OCI-LY3 (cell line): Measurements from ENCODE around the gene STIM1.

Experiments used
- H2AFZ ChIP-seq: fragments of 200-600, 300-600 bp; shearing (Covaris generic); 2 replicates; pipeline ENCODE4 v1.6.0; 2014; ENCODE audit warnings: antibody characterized with exemption, low read depth, low read length
- H3K27ac ChIP-seq: fragments of 200-600, 300-600 bp; sonication (generic); 2 replicates; pipeline ENCODE4 v1.5.1; 2014; ENCODE audit warnings: mild to moderate bottlenecking, low read length, moderate library complexity, mixed read lengths
- H3K27me3 ChIP-seq: fragments of 200-600, 300-600 bp; sonication (generic); 2 replicates; pipeline ENCODE4 v1.6.1; 2014; ENCODE audit warnings: low read depth, low read length, mixed read lengths
- H3K36me3 ChIP-seq: fragments of 200-600, 300-600 bp; sonication (generic); replicated peaks from 2 replicates; pipeline ENCODE3; 2014; ENCODE audit warnings: low read depth, low read length, mixed read lengths
- H3K4me1 ChIP-seq: fragments of 300-600, 200-600 bp; sonication (generic); 2 replicates; pipeline ENCODE4 v1.6.1; 2014; ENCODE audit warnings: low read length, mixed read lengths
- H3K4me2 ChIP-seq: fragments of 200-600, 300-600 bp; sonication (generic); 2 replicates; pipeline ENCODE4 v1.6.1; 2014; ENCODE audit warnings: low read length, mixed read lengths
- H3K4me3 ChIP-seq: fragments of 300-600, 200-600 bp; sonication (generic); 2 replicates; pipeline ENCODE4 v1.5.1; 2014; ENCODE audit warnings: antibody characterized with exemption, mild to moderate bottlenecking, low read length, moderate library complexity
- H3K79me2 ChIP-seq: fragments of 300-600, 200-600 bp; shearing (Covaris generic); 2 replicates; pipeline ENCODE4 v1.6.1; 2014; ENCODE audit warnings: mild to moderate bottlenecking, low read length, mixed read lengths
- H3K9ac ChIP-seq: fragments of 300-600, 200-600 bp; shearing (Covaris generic); 2 replicates; pipeline ENCODE4 v1.6.0; 2014; ENCODE audit warnings: mild to moderate bottlenecking, low read length, moderate library complexity
- H3K9me3 ChIP-seq: fragments of 200-600, 300-600 bp; shearing (Covaris generic); 2 replicates; pipeline ENCODE4 v1.6.1; 2014; ENCODE audit warnings: low read length, mixed read lengths; ENCODE audit not compliant: insufficient read depth
- H4K20me1 ChIP-seq: fragments of 200-600, 300-600 bp; sonication (generic); 2 replicates; pipeline ENCODE4 v1.6.1; 2016; ENCODE audit warnings: low read length, mixed read lengths; ENCODE audit not compliant: insufficient read depth
- CTCF ChIP-seq: fragments of 200-600, 300-600 bp; sonication (generic); IDR thresholded peaks from 2 replicates; pipeline ENCODE4 v1.5.1; 2014; ENCODE audit warnings: antibody characterized with exemption, low read length, low read depth
- EZH2phosphoT487 ChIP-seq: fragments of 200-600 bp; shearing (Covaris generic); IDR thresholded peaks from 2 replicates; pipeline ENCODE4 v1.6.1; 2018; ENCODE audit warnings: antibody characterized with exemption, mixed run types, low read depth

STIM1 gene

GRCh38 chr11:3849297-3849874, 6.1 kb upstream of the STIM1 start:
- H3K79me2 ChIP-seq: no peaks in the 10 kb centered on the region

GRCh38 chr11:3853545-3853842, 2.0 kb upstream of the STIM1 start:
- Histone ChIP-seq H3K27me3 (peaks cover 2% of the 10 kb centered on the region), H3K36me3 (no peaks in the 10 kb centered on the region), H3K4me3 (peak overlapping the region; percentile 94), H3K79me2 (peaks cover 29% of the 10 kb centered on the region), H3K4me2 (peak overlapping the region; percentile 84), H3K9ac (peak overlapping the region; percentile 84), H3K27ac (peak overlapping the region; percentile 93), H2AFZ (peak overlapping the region; percentile 85; the same call in 1 of the 2 replicates), H3K9me3 (no peaks in the 10 kb centered on the region), H3K4me1 (peaks cover 40% of the 10 kb centered on the region), H4K20me1 (no peaks in the 10 kb centered on the region)
- TF ChIP-seq CTCF: no peak

More at GRCh38 chr11:3849297-3849874, 6.1 kb upstream of the STIM1 start:
- no peak overlapping the region for H3K27ac ChIP-seq
- H3K4me1 ChIP-seq: peaks cover 19% of the 10 kb centered on the region
- no peaks in the 10 kb centered on the region for H3K9me3 ChIP-seq
- H4K20me1 ChIP-seq: no peaks in the 10 kb centered on the region
- H3K9ac ChIP-seq: no peak overlapping the region
- peaks cover 8% of the 10 kb centered on the region for H3K27me3 ChIP-seq
- no peak overlapping the region for H3K4me2 ChIP-seq
- H3K36me3 ChIP-seq: no peaks in the 10 kb centered on the region
- no peak overlapping the region for H2AFZ ChIP-seq
- H3K4me3 ChIP-seq: no peak overlapping the region
- peak; percentile 76 for TF ChIP-seq CTCF
- TF ChIP-seq EZH2phosphoT487: no peak

GRCh38 chr11:3853899-3854659, 1.4 kb upstream of the STIM1 start:
- Histone ChIP-seq H3K9me3 (no peaks in the 10 kb centered on the region), H3K79me2 (peaks cover 30% of the 10 kb centered on the region), H2AFZ (peak overlapping the region; percentile 85), H3K4me1 (peaks cover 40% of the 10 kb centered on the region), H3K27me3 (no peaks in the 10 kb centered on the region), H3K36me3 (no peaks in the 10 kb centered on the region), H3K4me2 (peak overlapping the region; percentile 84), H3K4me3 (peak overlapping the region; percentile 94), H3K9ac (peak overlapping the region; percentile 84), H4K20me1 (no peaks in the 10 kb centered on the region), H3K27ac (peak overlapping the region; percentile 93)
- TF ChIP-seq EZH2phosphoT487: no peak
- TF ChIP-seq CTCF: no peak

GRCh38 chr11:3854660-3854976, 846 bp upstream of the STIM1 start:
- peak overlapping the region; percentile 94 for H3K4me3 ChIP-seq
- TF ChIP-seq CTCF (no peak), EZH2phosphoT487 (no peak)
- no peaks in the 10 kb centered on the region for H4K20me1 ChIP-seq
- peaks cover 42% of the 10 kb centered on the region for H3K4me1 ChIP-seq
- H3K4me2 ChIP-seq: peak overlapping the region; percentile 84
- peak overlapping the region; percentile 84 for H3K9ac ChIP-seq
- H3K79me2 ChIP-seq: peaks cover 35% of the 10 kb centered on the region
- peak overlapping the region; percentile 85 for H2AFZ ChIP-seq
- no peaks in the 10 kb centered on the region for H3K36me3 ChIP-seq
- H3K27ac ChIP-seq: peak overlapping the region; percentile 93
- H3K9me3 ChIP-seq: no peaks in the 10 kb centered on the region
- no peaks in the 10 kb centered on the region for H3K27me3 ChIP-seq
